ENCODE results near the gene C8G.

GRCh38 chr9:136964171-136964689, 19.2 kb downstream of the C8G start:
- TF ChIP-seq CTCF (IDR thresholded peaks at IDR 0.05) = no peak
- no peak for TF ChIP-seq POLR2AphosphoS5 (IDR thresholded peaks at IDR 0.05)
- TF ChIP-seq POLR2A (IDR thresholded peaks at IDR 0.05) = no peak

All from transverse colon (tissue), 4 donors.